SKM-1 treated with dmso at 0.1 percent for 144 hours (cell line): ENCODE measurements around the gene AMPH.
"Not testable (repeated sequence)": the region's sequence is repeated elsewhere in the genome, so short reads cannot be mapped to it uniquely, and the experiment has no call there.

ENCODE experiments used
- DNase-seq: peaks from one replicate; lab custom pipeline; 2025; ENCODE audit not compliant: unreplicated experiment; lab: John Stamatoyannopoulos, UW

AMPH gene

DNA sequence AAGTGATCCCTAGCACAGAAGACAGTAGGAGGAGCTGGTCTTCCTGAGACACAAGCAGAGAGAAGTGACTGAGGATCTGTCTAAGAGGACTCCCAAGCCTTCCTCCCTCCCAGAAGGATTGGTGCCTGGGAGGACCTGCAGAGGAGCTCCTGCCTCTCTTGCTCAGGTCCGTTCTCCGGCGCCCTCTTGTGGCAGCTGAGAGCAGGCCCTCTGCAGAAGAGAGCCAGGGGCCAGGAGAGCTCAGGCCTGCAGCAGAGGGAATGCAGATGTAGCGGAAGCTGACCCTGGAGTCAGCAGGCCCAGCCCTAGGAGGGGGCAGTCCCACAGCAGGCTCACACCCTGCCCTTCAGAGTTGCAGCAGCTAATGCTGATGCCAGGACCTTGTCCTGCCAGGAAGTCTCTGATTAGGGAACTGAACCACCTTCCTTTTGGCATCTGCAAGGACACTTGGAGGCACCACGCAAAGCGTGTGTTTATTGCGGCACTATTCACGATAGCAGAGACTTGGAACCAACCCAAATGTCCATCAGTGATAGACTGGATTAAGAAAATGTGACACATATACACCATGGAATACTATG, 276.8 kb downstream of the AMPH start:
- DNase-seq, result peak; percentile 56

DNA sequence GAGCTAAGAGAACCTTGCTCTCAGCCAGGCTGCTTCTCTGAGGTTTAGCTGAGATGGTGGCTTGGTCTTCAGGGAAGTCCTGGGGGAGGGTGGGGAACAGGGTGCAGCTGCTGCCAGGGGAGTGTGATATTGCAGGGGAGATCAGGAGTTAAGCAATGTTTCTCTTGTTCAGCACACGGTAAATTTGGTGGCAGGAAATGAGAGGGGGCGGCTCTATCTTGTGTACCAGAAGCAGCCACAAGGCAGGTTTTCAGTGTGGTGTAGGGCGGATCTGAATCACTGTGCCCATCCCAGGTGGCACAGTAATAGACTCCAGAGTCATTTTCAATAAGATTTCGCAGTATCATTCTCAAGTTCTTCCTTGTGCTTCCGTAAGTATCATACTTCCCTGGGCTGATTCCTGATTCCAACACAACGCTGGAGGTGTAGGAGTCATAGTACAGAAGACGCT, 277.7 kb downstream of the AMPH start:
- DNase-seq, result not testable (repeated sequence)

DNA sequence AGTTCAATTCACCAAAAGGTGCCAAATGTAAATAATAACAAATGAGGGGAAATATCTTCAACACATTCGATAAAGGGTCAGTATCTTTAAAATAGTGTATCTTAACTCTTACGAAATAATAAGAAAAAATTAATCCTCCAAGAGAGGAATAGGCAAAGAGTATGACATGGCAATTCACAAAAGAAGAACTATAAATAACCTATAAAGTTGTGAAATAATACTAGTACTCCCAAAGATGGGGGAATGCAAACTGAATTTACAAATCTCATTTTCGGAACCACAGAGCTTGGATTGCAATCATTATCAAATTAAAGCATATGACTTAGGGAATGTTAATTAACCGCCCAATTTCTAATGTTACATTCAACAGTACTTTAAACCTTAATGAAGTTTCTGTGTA, 279.6 kb downstream of the AMPH start:
- no peak for DNase-seq

DNA sequence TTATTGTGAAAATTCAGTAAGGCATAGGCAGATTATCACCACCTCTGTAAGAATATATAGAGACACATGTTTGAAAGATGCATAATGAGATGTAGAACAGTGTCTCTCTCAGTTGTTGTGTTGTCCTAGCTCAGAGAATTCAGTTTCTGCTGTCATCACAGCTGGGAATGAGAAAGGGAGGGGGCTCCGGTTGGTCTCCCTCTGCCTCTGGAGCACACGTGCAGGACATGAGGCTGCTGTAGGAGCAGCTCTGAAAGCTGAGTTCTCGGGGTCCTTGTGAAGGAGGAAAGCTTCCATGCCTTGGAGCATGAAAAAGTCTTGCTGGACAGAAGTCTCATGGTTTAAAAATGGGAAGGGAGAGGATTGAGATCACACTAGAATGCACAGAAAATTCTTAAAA, 280.4 kb downstream of the AMPH start:
- not testable (repeated sequence) for DNase-seq

DNA sequence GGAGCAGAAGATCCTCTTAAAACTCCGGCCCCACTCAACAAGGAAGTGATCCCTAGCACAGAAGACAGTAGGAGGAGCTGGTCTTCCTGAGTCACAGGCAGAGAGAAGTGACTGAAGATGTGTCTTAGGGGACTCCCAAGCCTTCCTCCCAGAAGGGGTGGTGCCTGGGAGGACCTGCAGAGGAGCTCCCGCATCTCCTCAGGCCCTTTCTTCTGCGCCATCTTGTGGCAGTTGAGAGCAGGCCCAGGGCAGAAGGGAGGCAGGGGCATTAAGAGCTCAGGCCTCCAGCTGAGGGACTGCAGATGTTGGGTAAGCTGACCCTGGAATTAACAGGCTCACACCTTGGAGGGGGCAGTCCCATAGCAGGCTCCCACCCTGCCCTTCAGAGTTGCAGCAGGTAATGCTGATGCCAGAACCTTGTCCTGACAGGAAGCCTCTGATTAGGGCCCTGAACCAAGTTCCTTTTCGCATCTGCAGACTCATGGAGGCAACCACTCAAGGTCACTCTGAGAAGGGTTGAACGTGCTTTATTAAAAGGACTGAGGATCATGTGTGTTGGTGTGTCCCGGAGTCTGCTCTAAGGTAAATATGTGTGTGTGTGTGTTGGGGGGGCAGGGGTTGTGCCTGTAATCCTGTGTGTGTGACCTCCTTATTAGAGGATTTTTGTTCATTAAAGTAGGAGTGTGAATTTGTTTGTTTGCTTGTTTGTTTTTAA, 281.1 kb downstream of the AMPH start:
- DNase-seq, result peak; percentile 69

DNA sequence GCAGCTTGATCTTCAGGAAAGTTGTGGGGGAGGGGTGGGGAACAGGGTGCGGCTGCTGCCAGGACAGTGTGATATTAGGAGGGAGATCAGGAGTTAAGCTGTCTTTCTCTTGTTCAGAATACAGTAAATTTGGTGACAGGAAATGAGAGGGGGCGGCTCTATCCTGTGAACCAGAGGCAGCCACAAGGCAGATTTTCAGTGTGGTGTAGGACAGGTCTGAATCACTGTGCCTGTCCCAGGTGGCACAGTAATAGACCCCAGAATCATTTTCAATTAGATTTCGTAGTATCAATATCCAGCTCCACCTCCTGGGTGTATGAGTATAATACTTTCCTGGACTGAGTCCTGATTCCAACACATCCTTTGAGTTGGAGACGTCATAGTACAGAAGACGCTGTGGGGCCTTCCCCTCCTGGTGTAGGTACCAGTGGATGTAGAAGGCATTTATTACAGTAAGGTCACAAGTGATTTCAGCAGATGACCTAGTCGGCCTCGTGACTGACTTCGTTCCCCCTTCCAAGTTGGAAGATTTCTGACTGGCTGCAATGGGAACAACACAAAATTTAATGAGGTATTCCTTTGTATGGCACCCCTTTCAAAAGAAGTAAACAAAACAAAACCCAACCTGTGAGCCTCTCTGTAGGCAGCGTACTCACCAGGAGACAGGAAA, 281.9 kb downstream of the AMPH start:
- DNase-seq, result not testable (repeated sequence)

DNA sequence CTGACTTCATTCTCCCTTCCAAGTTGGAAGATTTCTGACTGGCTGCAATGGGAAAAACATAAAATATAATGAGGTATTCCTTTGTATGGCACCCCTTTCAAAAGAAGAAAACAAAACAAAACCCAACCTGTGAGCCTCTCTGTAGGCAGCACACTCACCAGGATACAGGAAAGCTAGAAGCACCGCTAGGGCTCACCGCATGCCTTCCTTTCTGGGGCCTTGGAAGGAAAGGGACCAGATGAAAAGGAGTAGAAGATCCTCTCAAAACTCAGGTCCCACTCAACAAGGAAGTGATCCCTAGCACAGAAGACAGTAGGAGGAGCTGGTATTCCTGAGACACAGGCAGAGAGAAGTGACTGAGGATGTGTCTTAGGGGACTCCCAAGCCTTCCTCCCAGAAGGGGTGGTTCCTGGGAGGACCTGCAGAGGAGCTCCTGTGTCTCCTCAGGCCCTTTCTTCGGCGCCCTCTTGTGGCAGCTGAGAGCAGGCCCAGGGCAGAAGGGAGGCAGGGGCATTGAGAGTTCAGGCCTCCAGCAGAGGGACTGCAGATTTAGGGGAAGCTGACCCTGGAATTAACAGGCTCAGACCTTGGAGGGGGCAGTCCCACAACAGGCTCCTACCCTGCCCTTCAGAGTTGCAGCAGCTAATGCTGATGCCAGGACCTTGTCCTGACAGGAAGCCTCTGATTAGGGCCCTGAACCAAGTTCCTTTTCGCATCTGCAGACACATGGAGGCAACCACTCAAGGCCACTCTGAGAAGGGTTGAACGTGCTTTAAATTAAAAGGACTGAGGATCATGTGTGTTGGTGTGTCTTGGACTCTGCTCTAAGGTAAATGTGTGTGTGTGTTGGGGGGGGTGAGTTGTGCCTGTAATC, 285.6 kb downstream of the AMPH start:
- not testable (repeated sequence) for DNase-seq

DNA sequence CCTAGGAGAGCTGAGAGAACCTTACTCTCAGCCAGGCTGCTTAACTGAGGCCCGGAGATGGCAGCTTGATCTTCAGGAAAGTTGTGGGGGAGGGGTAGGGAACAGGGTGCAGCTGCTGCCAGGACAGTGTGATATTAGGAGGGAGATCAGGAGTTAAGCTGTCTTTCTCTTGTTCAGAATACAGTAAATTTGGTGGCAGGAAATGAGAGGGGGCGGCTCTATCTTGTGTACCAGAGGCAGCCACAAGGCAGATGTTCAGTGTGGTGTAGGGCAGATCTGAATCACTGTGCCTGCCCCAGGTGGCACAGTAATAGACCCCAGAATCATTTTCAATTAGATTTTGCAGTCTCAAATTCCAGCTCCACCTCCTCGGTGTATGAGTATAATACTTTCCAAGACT, 286.4 kb downstream of the AMPH start:
- not testable (repeated sequence) for DNase-seq

DNA sequence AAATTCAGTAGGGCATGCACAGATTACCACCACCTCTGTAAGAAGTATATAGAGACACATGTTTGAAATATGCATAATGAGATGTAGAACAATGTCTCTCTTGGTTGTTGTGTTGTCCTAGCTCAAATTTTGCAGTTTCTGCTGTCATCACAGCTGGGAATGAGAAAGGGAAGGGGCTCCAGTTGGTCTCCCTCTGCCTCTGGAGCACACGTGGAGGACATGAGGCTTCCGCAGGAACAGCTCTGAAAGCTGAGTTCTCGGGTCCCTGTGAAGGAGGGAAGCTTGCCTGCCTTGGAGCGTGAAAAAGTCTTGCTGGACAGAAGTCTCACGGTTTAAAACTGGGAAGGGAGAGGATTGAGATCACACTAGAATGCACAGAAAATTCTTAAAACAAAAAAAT, 289.0 kb downstream of the AMPH start:
- not testable (repeated sequence) for DNase-seq

DNA sequence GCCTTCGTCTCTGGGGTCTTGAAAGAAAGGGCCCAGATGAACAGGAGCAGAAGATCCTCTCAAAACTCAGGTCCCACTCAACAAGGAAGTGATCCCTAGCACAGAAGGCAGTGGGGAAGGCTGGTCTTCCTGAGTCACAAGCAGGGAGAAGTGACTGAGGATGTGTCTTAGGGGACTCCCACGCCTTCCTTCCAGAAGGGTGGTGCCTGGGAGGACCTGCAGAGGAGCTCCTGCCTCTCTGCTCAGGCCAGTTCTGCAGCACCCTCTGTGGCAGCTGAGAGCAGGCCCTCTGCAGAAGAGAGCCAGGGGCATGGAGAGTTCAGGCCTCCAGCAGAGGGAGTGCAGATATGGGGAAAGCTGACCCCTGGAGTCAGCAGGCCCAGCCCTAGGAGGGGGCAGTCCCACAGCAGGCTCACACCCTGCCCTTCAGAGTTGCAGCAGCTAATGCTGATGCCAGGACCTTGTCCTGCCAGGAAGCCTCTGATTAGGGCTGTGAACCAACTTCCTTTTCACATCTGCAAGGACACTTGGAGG, 289.9 kb downstream of the AMPH start:
- DNase-seq, result peak; percentile 55

DNA sequence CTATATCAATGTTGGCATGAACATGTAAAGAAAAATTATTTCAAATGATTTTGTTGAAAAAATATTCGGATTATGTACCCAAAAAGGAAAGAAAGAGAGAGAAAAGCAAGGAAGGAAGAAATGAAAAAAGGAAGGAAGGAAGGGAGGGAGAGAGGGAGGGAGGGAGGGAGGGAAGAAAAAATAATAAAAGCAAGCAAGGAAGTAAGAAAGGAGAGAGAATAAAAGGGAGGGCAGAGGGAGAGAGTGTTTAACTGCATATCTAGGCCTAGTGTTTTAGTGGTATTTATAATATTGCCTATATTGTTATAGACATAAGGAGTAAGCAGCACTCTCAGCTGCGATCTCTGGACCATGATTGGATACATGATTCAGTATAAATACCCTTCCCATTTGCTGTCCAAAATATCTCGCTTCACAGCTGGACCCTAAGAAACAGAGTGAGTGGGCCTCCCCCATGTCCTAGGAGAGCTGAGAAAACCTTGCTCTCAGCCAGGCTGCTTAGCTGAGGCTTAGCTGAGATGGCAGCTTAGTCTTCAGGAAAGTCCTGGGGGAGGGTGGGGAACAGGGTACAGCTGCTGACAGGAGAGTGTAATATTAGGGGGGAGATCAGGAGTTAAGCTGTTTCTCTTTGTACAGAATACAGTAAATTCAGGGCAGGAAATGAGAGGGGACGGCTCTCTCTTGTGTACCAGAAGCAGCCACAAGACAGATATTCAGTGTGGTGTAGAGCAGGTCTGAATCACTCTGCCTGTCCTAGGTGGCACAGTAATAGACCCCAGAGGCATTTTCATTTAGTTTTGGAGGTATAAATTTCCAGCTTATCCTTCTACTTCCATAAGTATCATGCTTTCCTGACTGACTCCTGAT, 291.0 kb downstream of the AMPH start:
- no peak for DNase-seq

DNA sequence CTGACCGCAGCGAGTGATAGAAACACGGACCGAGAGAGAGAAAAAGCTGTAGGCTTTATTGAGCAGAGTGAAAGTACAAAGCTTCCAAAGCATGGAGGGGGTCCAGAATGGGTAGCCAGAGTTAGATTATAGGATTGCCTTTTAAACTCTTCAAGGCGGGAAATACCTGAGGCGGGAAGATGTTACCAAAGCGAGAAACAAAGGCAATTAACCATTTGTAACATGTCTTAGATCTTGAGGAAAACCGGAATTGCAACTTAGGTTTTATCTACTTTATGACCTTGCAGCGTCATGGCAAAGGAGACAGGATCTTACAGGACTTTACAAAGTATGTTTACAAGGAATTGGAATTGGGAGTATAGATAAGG, 295.0 kb downstream of the AMPH start:
- not testable (repeated sequence) for DNase-seq

DNA sequence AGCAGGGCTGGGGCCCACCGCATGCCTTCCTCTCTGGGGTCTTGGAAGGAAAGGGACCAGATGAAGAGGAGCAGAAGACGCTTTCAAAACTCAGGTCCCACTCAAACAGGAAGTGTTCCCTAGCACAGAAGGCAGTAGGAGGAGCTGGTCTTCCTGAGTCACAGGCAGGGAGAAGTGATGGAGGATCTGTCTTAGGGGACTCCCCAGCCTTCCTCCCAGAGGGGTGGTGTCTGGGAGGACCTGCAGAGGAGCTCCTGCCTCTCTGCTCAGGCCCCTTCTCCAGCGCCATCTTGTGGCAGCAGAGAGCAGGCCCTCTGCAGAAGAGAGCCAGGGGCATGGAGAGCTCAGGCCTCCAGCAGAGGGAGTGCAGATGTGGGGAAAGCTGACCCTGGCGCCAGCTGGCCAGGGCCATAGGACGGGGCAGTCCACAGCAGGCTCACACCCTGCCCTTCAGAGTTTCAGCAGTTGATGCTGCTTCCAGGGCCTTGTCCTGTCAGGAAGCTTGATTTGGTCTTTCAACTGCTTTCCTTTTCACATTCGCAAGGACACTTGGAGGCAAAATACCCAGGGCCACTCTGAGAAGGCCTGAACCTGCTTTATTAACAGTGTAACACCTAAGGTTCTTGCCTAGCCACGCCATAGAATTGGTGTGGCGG, 295.6 kb downstream of the AMPH start:
- peak; percentile 94 for DNase-seq

DNA sequence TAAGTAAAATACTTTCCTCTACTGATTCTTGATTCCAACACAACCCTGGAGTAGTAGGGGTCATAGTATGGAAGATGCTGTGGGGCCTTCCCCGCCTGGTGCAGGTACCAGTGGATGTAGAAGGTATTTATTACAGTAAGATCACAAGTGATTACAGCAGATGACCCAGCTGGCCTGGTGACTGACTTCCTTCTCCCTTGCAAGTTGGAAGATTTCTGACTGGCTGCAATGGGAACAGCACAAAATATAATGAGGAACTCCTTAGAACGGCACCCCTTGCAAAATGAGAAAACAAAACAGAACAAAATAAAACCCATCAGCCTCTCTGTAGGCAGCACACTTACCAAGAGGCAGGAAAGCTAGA, 296.1 kb downstream of the AMPH start:
- DNase-seq, result peak; percentile 86

DNA sequence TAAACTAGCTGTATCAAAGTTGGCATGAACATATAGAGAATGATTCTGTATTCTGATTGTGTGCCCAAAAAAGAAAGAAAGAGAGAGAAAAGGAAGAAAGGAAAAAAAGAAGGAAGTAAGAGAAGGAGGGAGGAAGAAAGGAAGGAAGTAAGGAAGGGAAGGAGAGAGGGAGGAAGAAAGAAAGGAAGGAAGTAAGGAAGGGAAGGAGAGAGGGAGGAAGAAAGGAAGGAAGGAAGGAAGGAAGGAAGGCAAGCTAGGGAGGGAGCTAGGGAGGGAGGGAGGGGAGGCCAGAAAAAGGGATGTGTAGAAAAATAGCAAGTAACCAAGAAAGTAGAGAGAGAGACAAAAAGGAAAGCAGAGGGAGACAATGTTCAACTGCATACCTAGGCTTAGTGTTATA, 297.0 kb downstream of the AMPH start:
- DNase-seq, result no peak
